ENCODE measurements around the gene MT1G. TPM values are rescaled to one million over a fixed set of nuclear protein-coding genes. Genes with fewer than 3 reads are reported as not detected.

MT1G gene
- total and polyA plus RNA-seq, 9 of the 15 experiments (the other 6 are each of a cell fraction or from before 2014, with no cell fraction given), result 0.28 to 1.7 (median 0.69) TPM; not detected in 4

DNA sequence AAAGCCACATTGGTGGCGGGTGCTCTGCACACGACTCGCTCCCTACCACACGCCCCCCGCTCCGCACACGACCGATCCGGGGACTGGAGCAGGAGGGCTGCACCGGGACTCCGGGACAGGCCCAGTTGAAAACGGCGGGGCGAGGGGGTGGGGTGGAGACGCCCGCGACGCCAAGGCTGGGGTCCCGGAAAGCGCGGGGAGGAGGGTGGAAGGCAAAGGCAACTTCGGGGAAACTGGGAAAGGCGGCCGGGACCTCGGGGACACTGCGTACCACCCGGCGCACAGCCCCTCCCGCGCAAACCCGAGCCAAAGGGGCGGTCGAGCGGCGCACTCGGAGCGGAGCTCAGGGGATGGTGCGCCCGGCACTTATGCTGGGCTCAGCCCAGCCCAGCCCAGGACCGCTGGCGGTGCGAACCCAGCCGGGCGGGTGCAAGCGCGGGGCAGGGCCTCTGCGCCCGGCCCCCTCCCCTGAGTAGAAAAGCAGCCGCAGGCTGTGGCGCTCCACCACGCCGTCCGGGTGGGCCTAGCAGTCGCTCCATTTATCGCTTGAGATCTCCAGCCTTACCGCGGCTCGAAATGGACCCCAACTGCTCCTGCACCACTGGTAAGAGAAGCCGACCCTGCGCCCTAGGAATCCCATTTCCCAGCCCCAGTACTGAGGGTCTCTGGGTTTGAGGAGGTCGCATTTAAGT lies 35.6 kb downstream of the MT1G start, which contains the start of gene MT1M (continued):
- TF ChIP-seq MGA (IDR thresholded peaks at IDR 0.05) (no peak), ARID3A (IDR thresholded peaks at IDR 0.05; ENCODE audit: borderline replicate concordance, low read depth, low read length) (no peak), NR1H2 (CRISPR knock-in tag; IDR thresholded peaks at IDR 0.05) (no peak), ERF (CRISPR knock-in tag; IDR thresholded peaks at IDR 0.05) (no peak), KAT7 (CRISPR knock-in tag; IDR thresholded peaks at IDR 0.05; ENCODE audit: borderline replicate concordance) (no peak), SMARCE1 (IDR thresholded peaks at IDR 0.05) (no peak)
- TF ChIP-seq, protein P1, sequence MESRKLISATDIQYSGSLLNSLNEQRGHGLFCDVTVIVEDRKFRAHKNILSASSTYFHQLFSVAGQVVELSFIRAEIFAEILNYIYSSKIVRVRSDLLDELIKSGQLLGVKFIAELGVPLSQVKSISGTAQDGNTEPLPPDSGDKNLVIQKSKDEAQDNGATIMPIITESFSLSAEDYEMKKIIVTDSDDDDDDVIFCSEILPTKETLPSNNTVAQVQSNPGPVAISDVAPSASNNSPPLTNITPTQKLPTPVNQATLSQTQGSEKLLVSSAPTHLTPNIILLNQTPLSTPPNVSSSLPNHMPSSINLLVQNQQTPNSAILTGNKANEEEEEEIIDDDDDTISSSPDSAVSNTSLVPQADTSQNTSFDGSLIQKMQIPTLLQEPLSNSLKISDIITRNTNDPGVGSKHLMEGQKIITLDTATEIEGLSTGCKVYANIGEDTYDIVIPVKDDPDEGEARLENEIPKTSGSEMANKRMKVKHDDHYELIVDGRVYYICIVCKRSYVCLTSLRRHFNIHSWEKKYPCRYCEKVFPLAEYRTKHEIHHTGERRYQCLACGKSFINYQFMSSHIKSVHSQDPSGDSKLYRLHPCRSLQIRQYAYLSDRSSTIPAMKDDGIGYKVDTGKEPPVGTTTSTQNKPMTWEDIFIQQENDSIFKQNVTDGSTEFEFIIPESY (CRISPR knock-in tag; IDR thresholded peaks at IDR 0.05), result no peak

Measured in K562 (cell line).